Upper lobe of left lung (tissue), 4 donors: Measurements from ENCODE around the gene PRAMEF11.
"Not testable (repeated sequence)": the region's sequence is repeated elsewhere in the genome, so short reads cannot be mapped to it uniquely, and the experiment has no call there.

Experiments
- POLR2A ChIP-seq, 4 donors: fragments of 450-650 bp; IDR thresholded peaks; one replicate each; pipeline ENCODE4 v1.5.1; 2016 to 2017; ENCODE audit warnings: antibody characterized with exemption in 4 of 4, mild to moderate bottlenecking in 2 of 4
- TF ChIP-seq, protein P1 (sequence below), 6 experiments: fragments of 450-650 bp in 4 of 6; fragments of 200-600 bp in 2 of 6; sonication (generic) in 2 of 6; IDR thresholded peaks; one replicate each; pipeline ENCODE4 v1.5.1; 2016 to 2019; ENCODE audit warnings: antibody characterized with exemption in 6 of 6

DNA sequence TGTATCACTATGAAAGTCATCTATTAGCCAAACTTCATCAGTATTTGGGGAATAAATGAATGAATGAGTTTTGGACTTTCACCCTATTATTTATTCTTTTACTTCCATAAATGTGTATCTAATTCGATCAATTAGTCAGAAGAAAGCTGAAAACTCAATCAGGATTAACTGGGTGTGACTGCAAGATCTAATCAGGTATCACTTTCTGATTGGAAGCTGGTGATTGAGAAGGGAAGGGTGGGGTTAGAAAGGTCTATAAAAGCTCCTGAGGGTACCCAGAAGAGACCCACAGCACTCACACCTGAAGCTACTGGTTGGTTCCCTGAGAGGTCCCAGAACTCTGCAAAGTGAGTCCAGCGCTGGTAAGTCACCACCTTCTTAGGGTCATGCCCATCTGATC is 25.6 kb upstream of the PRAMEF11 start, which contains the start of gene PRAMEF2:
- TF ChIP-seq, protein P1, sequence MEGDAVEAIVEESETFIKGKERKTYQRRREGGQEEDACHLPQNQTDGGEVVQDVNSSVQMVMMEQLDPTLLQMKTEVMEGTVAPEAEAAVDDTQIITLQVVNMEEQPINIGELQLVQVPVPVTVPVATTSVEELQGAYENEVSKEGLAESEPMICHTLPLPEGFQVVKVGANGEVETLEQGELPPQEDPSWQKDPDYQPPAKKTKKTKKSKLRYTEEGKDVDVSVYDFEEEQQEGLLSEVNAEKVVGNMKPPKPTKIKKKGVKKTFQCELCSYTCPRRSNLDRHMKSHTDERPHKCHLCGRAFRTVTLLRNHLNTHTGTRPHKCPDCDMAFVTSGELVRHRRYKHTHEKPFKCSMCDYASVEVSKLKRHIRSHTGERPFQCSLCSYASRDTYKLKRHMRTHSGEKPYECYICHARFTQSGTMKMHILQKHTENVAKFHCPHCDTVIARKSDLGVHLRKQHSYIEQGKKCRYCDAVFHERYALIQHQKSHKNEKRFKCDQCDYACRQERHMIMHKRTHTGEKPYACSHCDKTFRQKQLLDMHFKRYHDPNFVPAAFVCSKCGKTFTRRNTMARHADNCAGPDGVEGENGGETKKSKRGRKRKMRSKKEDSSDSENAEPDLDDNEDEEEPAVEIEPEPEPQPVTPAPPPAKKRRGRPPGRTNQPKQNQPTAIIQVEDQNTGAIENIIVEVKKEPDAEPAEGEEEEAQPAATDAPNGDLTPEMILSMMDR (IDR thresholded peaks at IDR 0.05) = not testable (repeated sequence)
- TF ChIP-seq POLR2A (IDR thresholded peaks at IDR 0.05) = not testable (repeated sequence)
